Camera-type eye (tissue), 1 donor: Measurements from ENCODE around the gene NRP1. TPM values are rescaled to one million over a fixed set of nuclear protein-coding genes. Genes with fewer than 3 reads are reported as not detected.

Experiments used
- total RNA-seq: library from RNA; depleted of rRNA; stranded (reverse); fragments of >200 nt; gene quantifications from one replicate; pipeline ENCODE4 v1.2.3, GENCODE V29; 2014

The NRP1 gene
- total RNA-seq, result 126 TPM

GRCh38 chr10:33334153-33334804 is at the start of gene NRP1:
Gene NRP1, minus strand, starts transcription at chr10:33334667. Its CDS starts 285 bp downstream, at chr10:33334382.

